Right lobe of liver (tissue), 6 donors: Measurements from ENCODE around the gene TAL2. TPM values are rescaled to one million over a fixed set of nuclear protein-coding genes. Genes with fewer than 3 reads are reported as not detected.

Experiments
- ATAC-seq, 4 donors: fragments of 200-7000 bp; cut with Tn5 transposase; one replicate each; pipeline ENCODE4 v1.9.1; 2020; ENCODE audit warnings: mild to moderate bottlenecking in 4 of 4, moderate library complexity in 4 of 4
- DNase-seq, 3 donors: peaks; one replicate each; pipeline ENCODE4 v3.0.0-alpha.2; 2020
- H3K27ac ChIP-seq, 3 donors: fragments of 200-600 bp; one replicate each; pipeline ENCODE4 v1.8.0; 2022
- H3K27me3 ChIP-seq, 2 donors: fragments of 200-600 bp; one replicate each; pipeline ENCODE4 v1.8.0; 2022
- H3K36me3 ChIP-seq, 4 donors: fragments of 200-600 bp; sonication (generic) in 1 of 4; one replicate each; pipeline versions ENCODE4 v1.5.1 to v1.8.0; 2017 to 2022; ENCODE audit warnings: control low read depth in 1 of 4
- H3K4me1 ChIP-seq, 4 donors: fragments of 200-600 bp; sonication (generic) in 1 of 4; one replicate each; pipeline versions ENCODE4 v1.5.1 to v1.8.0; 2017 to 2022; ENCODE audit warnings: control low read depth in 1 of 4
- H3K4me3 ChIP-seq, 3 donors: fragments of 200-600 bp; one replicate each; pipeline ENCODE4 v1.8.0; 2022
- H3K9me3 ChIP-seq, 4 donors: fragments of 200-600 bp; sonication (generic) in 1 of 4; one replicate each; pipeline versions ENCODE4 v1.5.1 to v1.8.0; 2017 to 2022; ENCODE audit warnings: control low read depth in 1 of 4
- POLR2A ChIP-seq: fragments of 450-650 bp; IDR thresholded peaks from one replicate; pipeline ENCODE4 v1.6.1; 2017; ENCODE audit warnings: antibody characterized with exemption, mild to moderate bottlenecking
- WGBS: methylation state at CpG from one replicate; pipeline ENCODE4 v1.1.6; 2018; ENCODE audit warnings: low coverage, low lambda C conversion rate; ENCODE audit not compliant: insufficient coverage; ENCODE audit errors: missing lambda C conversion rate; 5-methylcytosine and 5-hydroxymethylcytosine counted together
- intact Hi-C, 2 donors: fragments of 100-400 bp; cut with DNase I; formaldehyde crosslinking; loops; one replicate each; pipeline versions ENCODE4 v1.11.2 to v1.14.1; 2022
- total RNA-seq, 6 experiments: library from RNA; depleted of rRNA in 2 of 6; stranded (reverse); fragments of >200 nt in 2 of 6; fragmentation: NEBNext Ultra II Directional in 3 of 6; extraction: Animal tissue kit (Norgen Biotek cat#: 25700) in 3 of 6; gene quantifications; one replicate each; pipeline versions ENCODE4 v1.1.0 to v1.2.4, GENCODE V29; 2016 to 2023
- TF ChIP-seq, protein P1 (sequence below), 4 donors: fragments of 200-600 bp in 3 of 4; fragments of 450-650 bp in 1 of 4; IDR thresholded peaks; one replicate each; pipeline versions ENCODE4 v1.5.1 to v1.8.0; 2016 to 2022; ENCODE audit warnings: antibody characterized with exemption in 4 of 4, mild to moderate bottlenecking in 2 of 4
- donor health status: DM: no; HTN: yes; CAD: no.
- donor health status: DM: no; HTN: no; CAD: no.
- donor health status: DM: no; HTN: no; CAD: no.
- donor health status: DM: no; HTN: yes; CAD: no.
- donor health status: DM: no; HTN: yes; CAD: no.

The TAL2 gene
- total RNA-seq, 6 experiments from 2014 or later, result 0.49 to 0.56 TPM; not detected in 4

DNA sequence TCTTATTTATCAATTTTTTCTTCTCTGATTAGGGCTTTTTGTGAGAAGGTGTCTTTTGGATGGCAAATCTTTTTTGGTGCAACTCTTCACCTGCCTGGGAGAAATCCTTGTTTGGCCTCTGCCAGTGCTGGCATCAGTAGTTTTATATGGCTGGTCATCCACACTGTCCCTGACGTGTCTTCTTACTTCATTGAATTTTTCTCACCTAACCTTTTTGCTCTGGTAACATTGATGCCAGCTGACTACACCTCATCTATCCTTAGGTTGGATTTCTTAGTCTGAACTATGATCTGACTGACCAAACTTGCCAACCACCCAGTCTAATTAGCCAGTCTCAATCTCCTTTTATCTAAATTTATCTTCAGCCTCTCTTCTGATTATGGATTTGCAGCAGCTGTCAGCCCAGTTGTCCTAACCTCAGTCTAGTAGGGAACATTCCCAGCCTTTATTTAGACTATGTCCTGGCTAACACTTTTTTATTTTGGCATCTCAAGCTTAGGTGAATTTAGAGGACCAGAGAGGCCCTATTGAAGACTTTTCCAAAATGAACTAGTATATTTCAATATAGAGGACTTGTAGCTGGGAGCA lies 21.5 kb downstream of the TAL2 start:
- intact Hi-C loops, result no loop called here
- 73% methylated on average over 1 of the region's 1 CpG for WGBS
- no peak for ATAC-seq

DNA sequence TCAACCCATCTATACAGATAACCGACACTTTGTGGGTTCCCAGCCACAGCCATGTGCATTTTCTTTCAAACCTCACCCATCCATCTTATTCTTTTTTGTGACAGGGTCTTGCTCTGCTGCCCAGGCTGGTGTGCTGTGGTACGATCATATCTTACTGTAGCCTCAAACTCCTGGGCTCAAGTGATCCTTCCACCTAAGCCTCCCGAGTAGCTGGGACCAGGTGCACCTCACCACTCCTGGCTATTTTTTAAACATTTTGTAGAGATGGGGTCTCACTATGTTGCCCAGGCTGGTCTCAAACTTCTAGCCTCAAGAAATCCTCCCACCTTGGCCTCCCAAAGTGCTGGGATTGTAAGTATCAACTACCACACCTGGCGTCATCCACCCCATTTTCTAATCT lies 24.7 kb downstream of the TAL2 start:
- Histone ChIP-seq H3K9me3 (no peaks in the 10 kb centered on the region), H3K4me1 (no peaks in the 10 kb centered on the region), H3K27ac (no peak overlapping the region), H3K36me3 (no peaks in the 10 kb centered on the region), H3K4me3 (no peak overlapping the region), H3K27me3 (no peaks in the 10 kb centered on the region)
- intact Hi-C loops, result no loop called here
- ATAC-seq, result no peak
- no peak for TF ChIP-seq POLR2A
- TF ChIP-seq, protein P1, sequence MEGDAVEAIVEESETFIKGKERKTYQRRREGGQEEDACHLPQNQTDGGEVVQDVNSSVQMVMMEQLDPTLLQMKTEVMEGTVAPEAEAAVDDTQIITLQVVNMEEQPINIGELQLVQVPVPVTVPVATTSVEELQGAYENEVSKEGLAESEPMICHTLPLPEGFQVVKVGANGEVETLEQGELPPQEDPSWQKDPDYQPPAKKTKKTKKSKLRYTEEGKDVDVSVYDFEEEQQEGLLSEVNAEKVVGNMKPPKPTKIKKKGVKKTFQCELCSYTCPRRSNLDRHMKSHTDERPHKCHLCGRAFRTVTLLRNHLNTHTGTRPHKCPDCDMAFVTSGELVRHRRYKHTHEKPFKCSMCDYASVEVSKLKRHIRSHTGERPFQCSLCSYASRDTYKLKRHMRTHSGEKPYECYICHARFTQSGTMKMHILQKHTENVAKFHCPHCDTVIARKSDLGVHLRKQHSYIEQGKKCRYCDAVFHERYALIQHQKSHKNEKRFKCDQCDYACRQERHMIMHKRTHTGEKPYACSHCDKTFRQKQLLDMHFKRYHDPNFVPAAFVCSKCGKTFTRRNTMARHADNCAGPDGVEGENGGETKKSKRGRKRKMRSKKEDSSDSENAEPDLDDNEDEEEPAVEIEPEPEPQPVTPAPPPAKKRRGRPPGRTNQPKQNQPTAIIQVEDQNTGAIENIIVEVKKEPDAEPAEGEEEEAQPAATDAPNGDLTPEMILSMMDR (IDR thresholded peaks at IDR 0.05), result no peak
- no peak for DNase-seq
- WGBS, result 98% methylated on average over 4 of the region's 4 CpGs

More for the DNA sequence above, 21.5 kb downstream of the TAL2 start:
- H3K9me3 ChIP-seq, result no peaks in the 10 kb centered on the region
- H3K4me1 ChIP-seq, result peaks cover 0 to 9% (median 4%) of the 10 kb centered on the region in 4 donors
- no peak for TF ChIP-seq POLR2A
- TF ChIP-seq, protein P1 (IDR thresholded peaks at IDR 0.05), result no peak
- H3K36me3 ChIP-seq, result no peaks in the 10 kb centered on the region
- H3K4me3 ChIP-seq, result no peak overlapping the region
- no peak overlapping the region for H3K27ac ChIP-seq
- H3K27me3 ChIP-seq, result no peaks in the 10 kb centered on the region
- DNase-seq, result no peak

DNA sequence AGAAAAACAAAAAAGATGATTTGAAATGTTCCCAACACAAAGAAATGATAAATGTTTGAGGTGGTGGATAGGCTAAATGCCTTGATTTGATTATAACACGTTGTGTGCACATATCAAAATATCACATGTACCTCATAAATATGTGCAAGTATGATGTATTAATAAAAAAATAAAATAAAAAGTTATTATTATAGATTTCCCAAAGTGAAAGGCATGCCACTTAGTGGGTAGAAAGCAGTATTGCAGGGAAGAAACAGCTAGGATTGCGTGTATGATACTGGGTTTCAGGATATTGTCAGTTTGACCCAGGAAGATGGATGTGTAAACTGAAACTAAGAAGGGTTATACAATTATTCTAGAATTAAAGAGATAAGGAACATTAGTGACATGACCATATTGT lies 28.5 kb downstream of the TAL2 start:
- Histone ChIP-seq H3K4me3 (no peak overlapping the region), H3K9me3 (no peaks in the 10 kb centered on the region), H3K36me3 (no peaks in the 10 kb centered on the region), H3K27me3 (no peaks in the 10 kb centered on the region), H3K27ac (no peak overlapping the region), H3K4me1 (peaks cover 0 to 6% (median 2%) of the 10 kb centered on the region in 4 donors)
- peak in 1 of 4 donors; percentile 12 for ATAC-seq
- 16% methylated on average over 2 of the region's 2 CpGs for WGBS
- DNase-seq, result no peak
- intact Hi-C loops, result no loop called here
- no peak for TF ChIP-seq POLR2A
- TF ChIP-seq, protein P1 (IDR thresholded peaks at IDR 0.05), result peak; percentile 53 to 61 (median 58)

DNA sequence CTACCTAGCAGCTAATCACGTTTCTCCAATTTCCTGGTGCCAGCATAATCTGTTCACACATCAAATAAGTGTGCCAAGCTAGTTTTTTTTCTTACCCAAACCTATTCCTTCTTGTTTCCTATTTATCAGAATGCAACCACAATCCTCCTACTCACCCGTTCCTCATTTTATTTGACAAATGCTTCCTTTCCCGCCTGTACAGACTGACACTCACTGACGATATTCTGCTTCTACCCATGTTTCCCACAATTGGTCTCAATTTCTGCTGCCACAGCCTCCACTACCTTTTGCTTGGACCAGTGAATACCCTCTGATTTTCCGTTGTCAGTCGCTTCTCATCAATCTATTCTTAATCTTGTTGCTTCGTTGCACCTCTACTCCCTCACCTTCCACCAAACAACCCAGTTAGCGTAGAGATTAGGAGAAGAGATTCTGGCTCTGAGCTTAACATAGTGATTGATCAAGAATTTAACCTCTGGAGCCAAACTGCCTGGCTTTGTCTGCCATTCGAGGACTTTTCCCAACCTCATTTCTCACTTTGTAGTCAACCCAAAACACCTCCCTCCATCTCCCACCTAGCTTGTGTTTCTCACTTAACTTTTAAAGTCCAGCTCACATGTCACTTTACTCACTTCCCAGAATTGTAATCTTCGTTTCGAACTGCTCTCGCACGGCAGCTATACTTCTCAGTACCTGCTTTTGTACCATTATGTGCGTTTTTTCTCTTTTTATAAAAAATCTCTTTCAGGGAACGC lies 31.4 kb downstream of the TAL2 start:
- Histone ChIP-seq H3K4me1 (peaks cover 0 to 6% (median 3%) of the 10 kb centered on the region in 4 donors), H3K27ac (no peak overlapping the region), H3K27me3 (no peaks in the 10 kb centered on the region), H3K4me3 (peak overlapping the region; percentile 73 to 85 (median 84)), H3K9me3 (no peaks in the 10 kb centered on the region), H3K36me3 (no peaks in the 10 kb centered on the region)
- no peak for TF ChIP-seq POLR2A
- DNase-seq, result no peak
- peak; percentile 12 to 34 (median 22) for ATAC-seq
- intact Hi-C loops, result no loop called here
- 2% methylated on average over 15 of the region's 15 CpGs for WGBS

DNA sequence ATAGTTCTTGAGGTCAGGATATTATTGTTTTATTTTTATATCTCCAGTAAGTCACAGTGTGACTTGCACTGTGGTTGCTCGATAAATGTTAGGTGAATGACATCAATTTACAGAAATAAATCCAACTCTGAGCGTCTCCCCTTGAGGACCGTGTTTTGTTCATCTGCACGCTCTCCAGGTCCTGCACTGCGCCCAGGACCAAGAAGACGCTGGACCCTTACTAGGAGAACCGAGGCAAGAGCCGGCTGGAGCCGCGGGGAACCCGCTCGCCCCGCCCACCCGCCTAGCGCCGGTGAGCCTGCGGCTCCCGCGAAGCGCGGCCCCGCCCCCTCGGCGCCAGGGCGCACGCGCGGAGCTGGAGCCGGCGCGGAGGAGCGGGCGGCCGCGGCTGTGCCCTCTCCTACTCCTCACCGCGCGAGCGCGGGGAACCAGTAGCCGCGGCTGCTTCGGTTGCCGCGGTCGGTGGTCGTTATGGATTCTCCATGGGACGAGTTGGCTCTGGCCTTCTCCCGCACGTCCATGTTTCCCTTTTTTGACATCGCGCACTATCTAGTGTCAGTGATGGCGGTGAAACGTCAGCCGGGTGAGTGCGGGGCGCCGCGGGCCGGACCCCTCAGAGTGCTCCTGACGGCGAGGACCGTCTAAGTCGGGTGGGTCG lies 32.1 kb downstream of the TAL2 start, which contains the start of gene TMEM38B:
Gene TMEM38B, plus strand, starts transcription at position 352 of the 658 bp plus-strand sequence. Its CDS starts 120 bp downstream, at position 472.
- Histone ChIP-seq H3K4me3 (peak within 1 kb of the TSS; percentile 73 to 85 (median 84)), H3K4me1 (peaks cover 0 to 6% (median 3%) of the 10 kb centered on the region in 4 donors), H3K27ac (peak within 1 kb of the TSS; percentile 30 to 60 (median 44)), H3K27me3 (no peaks in the 10 kb centered on the region), H3K9me3 (no peaks in the 10 kb centered on the region), H3K36me3 (no peaks in the 10 kb centered on the region)
- peak; percentile 92 to 96 (median 94) for ATAC-seq
- TF ChIP-seq, protein P1 (IDR thresholded peaks at IDR 0.05), result no peak
- TF ChIP-seq POLR2A, result peak; percentile 50
- under 1% methylated on average over 61 of the region's 65 CpGs for WGBS
- peak; percentile 79 to 86 (median 83) for DNase-seq
- intact Hi-C loops, result no loop called here
